ENCODE measurements around the gene CHMP4B. TPM values are rescaled to one million over a fixed set of nuclear protein-coding genes. Genes with fewer than 3 reads are reported as not detected.

The CHMP4B gene
- total RNA-seq, 1 experiment from 2014 or later = 77.6 TPM

DNA sequence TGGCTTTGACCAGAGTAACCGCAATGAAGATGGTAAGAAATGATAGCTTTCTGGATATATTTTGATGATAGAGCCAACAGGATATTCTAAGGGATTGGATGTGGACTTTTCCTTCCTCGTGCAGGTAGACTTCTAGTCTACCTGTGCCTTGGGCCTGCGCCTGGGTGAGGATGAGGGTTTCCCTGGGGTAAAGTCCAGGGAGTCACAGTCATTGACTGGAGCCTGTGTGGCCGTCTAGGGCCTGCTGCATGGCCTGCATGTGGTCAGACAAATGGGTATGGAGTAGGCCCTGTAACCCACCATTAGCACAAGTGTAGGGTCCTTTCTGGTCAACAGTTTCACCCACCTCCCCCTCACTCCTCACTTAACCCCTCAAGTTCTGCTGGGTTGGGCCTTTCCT lies 12.7 kb upstream of the CHMP4B start:
- Mint-ChIP-seq H3K4me3 (ENCODE audit: unreplicated experiment) (no peak overlapping the region), H3K27ac (ENCODE audit: low read depth, unreplicated experiment) (no peak overlapping the region), H3K4me1 (ENCODE audit: insufficient read depth, unreplicated experiment) (no peaks in the 10 kb centered on the region), H3K27me3 (ENCODE audit: insufficient read depth, unreplicated experiment) (no peaks in the 10 kb centered on the region), H3K9me3 (ENCODE audit: unreplicated experiment) (no peaks in the 10 kb centered on the region), H3K36me3 (ENCODE audit: insufficient read depth, unreplicated experiment) (peaks cover 4% of the 10 kb centered on the region)
- intact Hi-C loops (cut with micrococcal nuclease) = no loop called here
- POLR2A ChIA-PET = interaction anchor here (0.8 to 2.4 kb wide), 2 partner anchors 13 to 195 kb away, joined by 3 to 8 read pairs; partner anchors contain the start of genes CHMP4B and RALY
- no peak for DNase-seq (ENCODE audit: unreplicated experiment)
- TF ChIP-seq, protein P1, sequence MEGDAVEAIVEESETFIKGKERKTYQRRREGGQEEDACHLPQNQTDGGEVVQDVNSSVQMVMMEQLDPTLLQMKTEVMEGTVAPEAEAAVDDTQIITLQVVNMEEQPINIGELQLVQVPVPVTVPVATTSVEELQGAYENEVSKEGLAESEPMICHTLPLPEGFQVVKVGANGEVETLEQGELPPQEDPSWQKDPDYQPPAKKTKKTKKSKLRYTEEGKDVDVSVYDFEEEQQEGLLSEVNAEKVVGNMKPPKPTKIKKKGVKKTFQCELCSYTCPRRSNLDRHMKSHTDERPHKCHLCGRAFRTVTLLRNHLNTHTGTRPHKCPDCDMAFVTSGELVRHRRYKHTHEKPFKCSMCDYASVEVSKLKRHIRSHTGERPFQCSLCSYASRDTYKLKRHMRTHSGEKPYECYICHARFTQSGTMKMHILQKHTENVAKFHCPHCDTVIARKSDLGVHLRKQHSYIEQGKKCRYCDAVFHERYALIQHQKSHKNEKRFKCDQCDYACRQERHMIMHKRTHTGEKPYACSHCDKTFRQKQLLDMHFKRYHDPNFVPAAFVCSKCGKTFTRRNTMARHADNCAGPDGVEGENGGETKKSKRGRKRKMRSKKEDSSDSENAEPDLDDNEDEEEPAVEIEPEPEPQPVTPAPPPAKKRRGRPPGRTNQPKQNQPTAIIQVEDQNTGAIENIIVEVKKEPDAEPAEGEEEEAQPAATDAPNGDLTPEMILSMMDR (IDR thresholded peaks at IDR 0.05; ENCODE audit: unreplicated experiment) = no peak
- CTCF ChIA-PET = interaction anchor here (1.0 to 1.3 kb wide), 2 partner anchors 13 to 15 kb away, joined by 4 read pairs; partner anchors contain the start of gene CHMP4B
- no TSS peak for BruUV-seq (replicated peaks)

DNA sequence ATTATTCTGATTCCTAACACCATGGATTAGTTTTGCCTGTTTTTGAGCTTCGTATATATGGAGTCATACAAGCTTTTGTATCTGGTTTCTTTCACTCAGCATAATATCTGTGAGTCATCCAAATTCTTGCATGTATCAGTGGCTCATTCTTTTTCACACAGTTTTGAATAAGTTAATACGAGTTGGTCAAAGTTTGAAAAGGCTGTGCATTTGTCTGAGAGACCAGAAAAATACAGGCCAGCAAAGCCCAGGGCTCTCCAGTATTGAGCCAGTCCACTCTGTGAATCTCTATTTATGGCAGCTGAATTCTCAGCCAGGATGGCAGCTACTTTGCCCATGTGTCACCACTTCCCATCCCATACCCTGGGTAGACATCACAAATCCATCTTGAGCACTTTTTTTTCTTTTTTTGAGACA lies 7.2 kb upstream of the CHMP4B start:
- no peak overlapping the region for H3K27ac Mint-ChIP-seq (ENCODE audit: low read depth, unreplicated experiment)
- H3K27me3 Mint-ChIP-seq (ENCODE audit: insufficient read depth, unreplicated experiment) = no peaks in the 10 kb centered on the region
- POLR2A ChIA-PET = interaction anchor here (0.7 to 4.4 kb wide), 13 partner anchors 8 to 308 kb away, joined by 3 to 48 read pairs (median 4); partner anchors contain the start of genes CHMP4B, EIF2S2 and RALY
- H3K9me3 Mint-ChIP-seq (ENCODE audit: unreplicated experiment) = no peaks in the 10 kb centered on the region
- CTCF ChIA-PET = interaction anchor here (0.7 to 1.8 kb wide), 7 partner anchors 9 to 305 kb away, joined by 3 to 10 read pairs (median 4); no protein-coding TSS in a partner anchor
- no TSS peak for BruUV-seq (replicated peaks)
- TF ChIP-seq, protein P1 (IDR thresholded peaks at IDR 0.05; ENCODE audit: unreplicated experiment) = no peak
- no peak overlapping the region for H3K4me3 Mint-ChIP-seq (ENCODE audit: unreplicated experiment)
- peak; percentile 40 for DNase-seq (ENCODE audit: unreplicated experiment)
- no peaks in the 10 kb centered on the region for H3K4me1 Mint-ChIP-seq (ENCODE audit: insufficient read depth, unreplicated experiment)
- intact Hi-C loops (cut with micrococcal nuclease) = no loop called here
- H3K36me3 Mint-ChIP-seq (ENCODE audit: insufficient read depth, unreplicated experiment) = no peaks in the 10 kb centered on the region

DNA sequence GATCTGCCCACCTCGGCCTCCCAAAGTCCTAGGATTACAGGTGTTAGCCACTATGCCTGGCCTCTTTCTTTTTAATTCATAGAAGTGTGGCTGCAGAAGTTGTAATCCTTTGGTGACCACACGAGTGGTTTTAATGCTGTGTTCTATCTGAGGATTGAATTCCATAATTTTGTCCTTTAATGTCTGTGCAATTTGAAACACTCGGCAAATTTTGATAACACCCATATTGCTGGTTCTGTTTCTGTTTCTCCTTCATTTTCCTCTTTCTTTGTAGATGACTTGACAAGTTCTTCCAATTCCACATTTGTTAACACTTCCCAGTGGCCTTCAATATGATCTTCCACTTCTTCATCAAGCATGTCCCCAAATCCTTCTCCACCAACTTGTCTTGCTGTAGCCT lies 2.8 kb upstream of the CHMP4B start:
- no peak overlapping the region for H3K27ac Mint-ChIP-seq (ENCODE audit: low read depth, unreplicated experiment)
- TF ChIP-seq, protein P1 (IDR thresholded peaks at IDR 0.05; ENCODE audit: unreplicated experiment) = no peak
- POLR2A ChIA-PET = no interaction called here

DNA sequence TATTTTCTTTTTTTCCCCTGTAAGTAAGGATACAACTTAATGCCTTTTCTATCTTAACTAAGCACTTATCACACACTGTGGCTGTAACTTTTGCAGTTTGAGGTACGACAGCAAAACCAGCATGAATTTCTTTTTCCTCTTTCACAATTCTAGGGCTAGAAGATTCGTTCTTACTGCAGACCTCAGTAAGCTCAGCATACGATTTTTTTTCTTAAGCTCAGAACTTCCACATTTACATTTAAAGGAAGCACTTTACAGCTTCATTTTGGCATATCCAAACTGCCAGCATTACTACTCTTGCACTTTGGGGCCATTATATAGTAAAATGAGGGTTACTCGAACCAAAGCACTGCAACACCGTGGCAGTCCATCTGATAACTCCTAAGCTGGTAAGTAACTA lies 889 bp upstream of the CHMP4B start:
- intact Hi-C loops (cut with micrococcal nuclease) = loop anchor here (5.0 to 10.0 kb wide), 2 partner anchors 78 to 125 kb away; partner anchors contain the start of genes E2F1 and ZNF341
- Mint-ChIP-seq H3K4me1 (ENCODE audit: insufficient read depth, unreplicated experiment) (peaks cover 17% of the 10 kb centered on the region), H3K9me3 (ENCODE audit: unreplicated experiment) (no peaks in the 10 kb centered on the region), H3K4me3 (ENCODE audit: unreplicated experiment) (no peak overlapping the region), H3K36me3 (ENCODE audit: insufficient read depth, unreplicated experiment) (peaks cover 23% of the 10 kb centered on the region), H3K27me3 (ENCODE audit: insufficient read depth, unreplicated experiment) (no peaks in the 10 kb centered on the region), H3K27ac (ENCODE audit: low read depth, unreplicated experiment) (no peak overlapping the region)
- BruUV-seq (replicated peaks) = no TSS peak
- TF ChIP-seq, protein P1 (IDR thresholded peaks at IDR 0.05; ENCODE audit: unreplicated experiment) = no peak
- CTCF ChIA-PET = interaction anchor here (0.7 to 1.8 kb wide), 4 partner anchors 9 to 123 kb away, joined by 3 to 8 read pairs (median 3); no protein-coding TSS in a partner anchor
- POLR2A ChIA-PET = interaction anchor here (1.1 to 6.2 kb wide), 9 partner anchors 8 to 302 kb away, joined by 4 to 122 read pairs (median 36); partner anchors contain the start of genes EIF2S2, PXMP4 and RALY
- no peak for DNase-seq (ENCODE audit: unreplicated experiment)

More for the DNA sequence above, 2.8 kb upstream of the CHMP4B start:
- CTCF ChIA-PET = interaction anchor here (0.6 to 1.7 kb wide), 2 partner anchors 14 to 163 kb away, joined by 3 to 5 read pairs; no protein-coding TSS in a partner anchor
- no TSS peak for BruUV-seq (replicated peaks)
- no peaks in the 10 kb centered on the region for H3K9me3 Mint-ChIP-seq (ENCODE audit: unreplicated experiment)
- H3K27me3 Mint-ChIP-seq (ENCODE audit: insufficient read depth, unreplicated experiment) = no peaks in the 10 kb centered on the region
- H3K36me3 Mint-ChIP-seq (ENCODE audit: insufficient read depth, unreplicated experiment) = peaks cover 23% of the 10 kb centered on the region
- H3K4me3 Mint-ChIP-seq (ENCODE audit: unreplicated experiment) = no peak overlapping the region
- H3K4me1 Mint-ChIP-seq (ENCODE audit: insufficient read depth, unreplicated experiment) = peaks cover 13% of the 10 kb centered on the region
- no peak for DNase-seq (ENCODE audit: unreplicated experiment)
- intact Hi-C loops (cut with micrococcal nuclease) = no loop called here

All from MCF 10A (cell line).